SHP77 (cell line): ENCODE measurements around the gene KCTD10.
"Not testable (repeated sequence)": the region's sequence is repeated elsewhere in the genome, so short reads cannot be mapped to it uniquely, and the experiment has no call there.

Source experiments
- DNase-seq, 2 experiments: peaks; one replicate each; lab custom pipeline; 2025; lab: John Stamatoyannopoulos, UW

KCTD10 gene

DNA sequence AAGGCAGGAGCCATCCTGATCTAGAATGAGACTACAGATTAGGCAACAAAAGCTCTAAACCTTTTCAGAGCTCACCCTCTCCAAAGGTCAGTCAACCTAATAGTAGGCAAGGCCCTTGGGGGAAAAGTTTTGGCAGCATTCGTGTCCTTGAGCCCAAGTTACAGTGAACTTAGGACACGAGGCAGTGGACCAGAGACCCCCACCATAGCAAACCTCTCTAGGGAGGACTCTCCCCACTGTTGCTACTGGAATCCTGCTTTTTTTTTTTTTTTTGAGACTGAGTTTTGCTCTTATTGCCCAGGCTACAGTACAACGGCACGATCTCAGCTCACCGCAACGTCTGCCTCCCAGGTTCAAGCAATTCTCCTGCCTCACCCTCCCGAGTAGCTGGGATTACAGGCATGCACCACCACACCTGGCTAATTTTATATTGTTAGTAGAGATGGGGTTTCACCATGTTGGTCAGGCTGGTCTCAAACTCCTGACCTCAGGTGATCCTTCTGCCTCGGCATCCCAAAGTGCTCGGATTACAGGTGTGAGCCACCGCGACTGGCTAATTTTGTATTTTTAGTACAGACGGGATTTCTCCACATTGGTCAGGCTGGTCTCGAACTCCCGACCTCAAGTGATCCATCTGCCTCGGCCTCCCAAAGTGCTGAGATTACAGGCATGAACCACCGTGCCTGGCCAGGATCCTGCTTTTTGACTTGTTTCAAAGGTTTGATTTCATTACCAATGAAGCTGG is 3.4 kb downstream of the KCTD10 start:
- DNase-seq = not testable (repeated sequence)

DNA sequence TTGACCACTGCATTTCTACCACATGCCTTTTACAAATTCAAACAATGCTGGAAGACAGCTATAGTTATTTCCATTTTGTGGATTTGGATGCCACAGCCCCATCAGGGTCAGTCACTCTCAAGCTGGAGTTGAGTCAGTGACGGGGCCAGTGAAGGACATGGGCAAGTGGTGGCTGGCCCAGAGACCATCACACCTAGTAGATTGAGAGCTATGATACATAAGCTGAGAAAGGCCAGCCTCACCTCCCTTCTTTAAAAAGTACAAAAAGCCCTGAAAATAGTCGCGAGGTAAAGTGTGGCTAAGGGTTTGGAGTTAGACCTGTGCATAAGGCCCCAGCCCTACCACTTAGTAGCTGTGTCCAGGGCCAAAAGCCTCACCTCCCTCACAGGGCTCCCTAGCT is 4.1 kb downstream of the KCTD10 start:
- DNase-seq = no peak

DNA sequence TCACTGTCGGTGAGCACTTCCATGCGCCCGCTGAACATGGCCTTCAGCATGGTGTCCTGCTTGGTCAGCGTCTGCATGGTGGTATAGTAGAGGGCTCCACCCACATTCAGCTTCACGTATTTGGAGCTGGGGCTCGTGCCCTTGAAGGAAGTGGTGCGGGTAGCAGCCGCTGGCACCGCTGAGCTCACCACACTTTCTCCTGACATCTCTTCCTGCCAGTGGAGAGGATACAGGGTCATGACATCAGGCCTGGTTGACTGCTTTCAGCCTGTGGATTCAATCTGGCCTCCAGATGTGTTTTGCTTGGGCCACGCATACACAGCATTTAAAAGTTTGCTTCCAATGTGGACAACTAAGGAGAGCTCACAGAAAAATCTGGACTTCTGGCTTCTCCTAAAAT is 7.6 kb downstream of the KCTD10 start:
- DNase-seq = no peak

DNA sequence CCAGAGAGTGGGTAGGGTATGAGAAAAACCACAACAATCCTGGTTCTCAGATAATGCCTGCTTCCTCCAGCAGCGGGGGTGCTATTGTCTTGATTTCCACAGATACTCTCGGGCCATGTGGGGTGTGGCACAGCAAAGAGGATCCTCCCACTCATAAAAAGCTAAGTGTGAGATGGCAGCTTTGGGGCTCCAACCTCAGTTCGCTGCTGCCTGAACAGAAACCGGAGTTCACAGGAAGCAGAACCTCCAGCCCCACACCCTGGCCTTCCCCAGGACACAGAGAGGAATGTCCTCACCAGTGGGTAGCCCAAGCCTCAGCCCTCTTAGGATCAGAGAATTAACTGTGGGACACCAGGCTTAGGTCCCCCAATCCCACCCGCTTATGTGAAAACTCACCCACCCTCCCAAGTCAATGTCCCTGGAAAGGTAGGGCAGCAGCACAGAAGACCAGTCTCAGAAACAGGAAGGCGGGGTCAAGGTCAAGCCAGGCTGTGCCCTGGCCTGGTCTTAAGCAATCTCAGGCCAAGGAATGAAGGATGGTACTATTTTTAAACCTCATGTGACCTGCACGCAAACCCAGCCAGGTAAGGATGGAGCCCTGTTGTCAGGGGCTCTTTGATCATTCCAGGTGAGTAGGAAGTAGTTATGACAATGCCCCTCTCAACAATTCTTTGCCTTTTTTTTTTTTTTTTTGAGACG is 9.0 kb downstream of the KCTD10 start:
- no peak for DNase-seq

DNA sequence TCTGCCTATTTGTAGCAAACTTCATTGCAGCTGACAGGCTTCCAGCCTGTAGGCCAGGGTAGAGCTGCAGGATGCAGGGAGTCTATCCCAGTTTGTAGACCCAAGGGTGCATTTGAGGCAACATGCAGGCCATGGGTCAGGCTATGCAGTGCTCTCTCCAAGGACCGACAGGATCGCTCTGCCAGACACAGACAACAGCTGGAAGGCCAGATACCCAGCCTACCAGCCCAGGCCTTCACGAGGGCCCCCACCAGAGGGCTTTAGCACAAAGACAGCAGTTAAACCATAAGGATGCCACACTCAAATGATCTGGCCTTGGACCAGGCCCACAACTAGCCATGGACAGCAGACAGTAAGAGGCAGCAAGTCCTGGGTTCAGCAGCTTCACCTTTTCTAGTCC is 10.3 kb downstream of the KCTD10 start:
- DNase-seq = no peak

DNA sequence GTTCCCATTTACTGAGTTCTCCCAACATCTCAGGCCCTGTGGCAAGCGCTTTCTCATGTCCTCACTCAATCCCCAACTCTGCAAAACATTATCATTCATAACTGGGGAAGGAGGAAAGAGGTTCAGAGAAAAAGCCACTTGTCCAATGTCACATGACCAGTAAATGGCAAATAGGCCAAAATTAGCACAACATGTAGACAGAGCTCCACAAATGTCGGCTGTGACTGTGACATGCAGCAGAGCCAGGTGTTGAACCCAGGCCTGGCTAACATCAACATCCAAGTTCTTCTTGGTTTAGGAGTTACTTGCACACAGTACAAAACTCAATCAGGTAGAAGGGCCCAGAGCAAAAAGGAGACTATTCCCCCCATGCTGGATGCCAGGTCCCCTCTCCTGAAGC is 10.8 kb downstream of the KCTD10 start:
- DNase-seq = no peak

DNA sequence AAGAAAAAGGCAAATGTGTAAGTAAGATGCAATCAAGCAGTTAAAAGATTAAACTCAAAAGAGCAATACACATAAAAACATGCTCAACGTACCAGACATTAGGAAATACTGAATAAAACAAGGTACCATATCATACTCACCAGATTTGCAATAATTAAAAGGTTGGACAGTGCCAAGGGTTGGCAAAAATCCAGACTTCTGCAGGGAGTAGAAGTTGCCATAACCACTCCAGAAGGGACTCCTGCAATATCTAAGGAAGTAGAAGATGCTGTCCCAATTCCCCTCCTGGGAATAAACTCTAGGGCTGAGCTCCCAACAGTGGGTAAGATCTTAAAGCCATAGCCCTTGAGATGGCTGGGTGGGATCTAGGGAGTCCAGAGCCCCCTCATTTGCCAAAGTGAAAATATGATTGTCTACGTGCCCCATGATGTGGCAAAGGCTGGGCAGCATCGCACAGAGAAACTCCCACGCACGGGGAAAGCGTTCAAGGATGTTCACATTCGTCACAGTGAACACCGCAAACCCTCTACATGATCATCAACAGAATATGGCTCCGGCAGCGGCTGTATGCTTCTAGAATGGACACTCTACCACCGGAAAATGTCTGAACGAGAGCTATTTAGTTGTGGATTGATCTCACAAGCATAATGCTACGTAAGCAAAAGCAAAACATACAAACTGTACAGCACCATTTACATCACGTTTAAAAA is 12.3 kb downstream of the KCTD10 start:
- no peak for DNase-seq

DNA sequence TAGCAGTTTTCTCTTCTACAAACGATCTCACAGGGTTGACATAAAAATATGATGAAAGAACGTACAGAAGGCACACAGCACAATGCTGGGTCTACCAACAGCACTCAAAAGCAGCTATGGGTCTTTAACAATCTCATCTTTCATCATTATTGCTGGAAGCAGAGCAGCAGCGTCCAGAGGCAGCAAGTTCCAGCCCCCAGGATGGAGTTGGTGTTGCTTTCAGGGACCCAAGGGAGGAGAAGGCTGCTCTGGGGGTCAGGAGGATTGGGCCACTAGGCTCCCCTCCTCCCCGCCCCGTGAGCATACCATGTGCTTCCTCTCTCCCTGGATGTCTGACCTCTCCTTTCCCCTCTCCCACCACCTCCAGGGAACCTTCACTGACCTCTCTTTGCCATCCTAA is 13.3 kb downstream of the KCTD10 start:
- no peak for DNase-seq

DNA sequence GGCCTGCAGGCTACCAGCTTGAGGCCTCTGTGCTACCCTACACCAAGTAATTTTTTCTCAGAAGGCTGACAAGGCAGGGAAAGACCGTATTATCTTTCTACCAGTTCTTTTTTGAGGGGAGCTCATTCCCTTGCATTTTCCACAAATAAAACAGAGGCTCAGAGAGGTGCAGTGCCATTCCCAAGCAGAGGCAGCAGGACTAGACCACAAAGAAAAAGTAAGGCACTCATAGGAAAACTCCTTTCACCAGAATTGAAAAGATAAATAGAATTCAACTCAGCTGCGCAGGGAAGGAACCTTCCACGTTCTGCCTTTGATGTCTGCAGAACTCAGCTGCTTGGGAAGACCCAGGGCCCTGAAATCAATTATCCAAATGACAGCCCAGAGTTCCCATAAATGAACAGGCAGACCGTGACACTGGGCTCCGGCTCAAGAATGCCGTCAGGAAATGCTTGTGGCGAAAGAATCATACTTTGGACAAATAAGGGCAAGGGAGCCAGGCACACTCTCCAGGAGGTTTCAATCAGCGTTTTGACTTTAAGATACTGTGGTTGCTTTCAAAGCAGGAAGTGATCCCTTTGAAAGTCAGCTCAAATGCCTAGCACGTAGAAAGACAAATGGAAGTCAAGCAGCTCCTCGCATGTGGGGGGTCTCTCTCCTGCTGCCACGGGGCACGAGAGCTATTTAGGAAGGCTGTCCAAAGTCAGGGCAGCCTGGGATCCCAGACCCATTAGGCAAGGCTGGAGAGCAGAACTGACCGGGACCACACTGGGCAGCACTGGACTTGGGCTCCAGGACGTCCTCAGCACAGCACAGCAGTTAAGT is 14.0 kb downstream of the KCTD10 start:
- DNase-seq = no peak

DNA sequence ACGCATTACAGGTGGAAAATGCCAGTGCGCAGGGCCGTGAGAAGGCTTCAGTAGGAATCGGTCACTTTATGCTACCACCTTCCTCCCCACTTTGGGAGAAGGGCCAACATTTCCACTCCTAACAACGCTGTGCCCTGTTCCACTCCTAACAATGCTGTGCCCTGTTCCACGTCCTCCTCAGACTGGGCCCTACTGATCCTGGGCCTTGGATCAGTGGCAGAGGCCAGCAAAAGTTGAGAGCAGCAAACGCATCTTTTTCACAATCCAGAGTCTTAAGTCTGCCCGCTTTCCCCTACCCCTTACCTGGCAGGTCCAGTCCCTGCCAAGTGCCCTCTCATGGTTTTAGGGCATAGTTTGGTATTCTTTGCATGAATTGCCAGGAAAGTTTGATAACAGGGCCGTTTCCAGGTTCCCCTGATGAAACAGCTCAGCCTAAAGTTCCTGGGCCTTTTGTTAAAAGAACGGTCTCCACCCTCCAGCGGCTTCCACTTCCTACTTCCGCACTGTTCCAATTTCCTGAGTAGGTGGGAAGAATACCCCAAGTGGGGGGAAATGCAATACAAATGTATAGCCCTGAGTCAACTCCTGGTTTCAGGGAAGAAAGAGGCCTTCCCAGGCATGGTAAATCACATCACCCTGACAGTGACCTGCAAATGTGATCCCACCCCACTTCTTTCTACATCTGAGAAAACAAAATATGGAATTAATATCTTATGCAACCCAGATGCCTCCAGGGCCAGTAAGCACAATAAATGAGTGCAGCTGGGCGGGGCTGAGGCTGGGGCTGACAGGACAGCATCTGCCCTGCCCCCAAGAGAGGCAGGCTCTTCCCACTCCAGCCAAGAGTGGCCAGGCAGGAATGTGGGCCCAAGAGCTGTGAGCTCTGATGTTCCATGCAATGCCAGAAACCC is 15.0 kb downstream of the KCTD10 start:
- no peak for DNase-seq

DNA sequence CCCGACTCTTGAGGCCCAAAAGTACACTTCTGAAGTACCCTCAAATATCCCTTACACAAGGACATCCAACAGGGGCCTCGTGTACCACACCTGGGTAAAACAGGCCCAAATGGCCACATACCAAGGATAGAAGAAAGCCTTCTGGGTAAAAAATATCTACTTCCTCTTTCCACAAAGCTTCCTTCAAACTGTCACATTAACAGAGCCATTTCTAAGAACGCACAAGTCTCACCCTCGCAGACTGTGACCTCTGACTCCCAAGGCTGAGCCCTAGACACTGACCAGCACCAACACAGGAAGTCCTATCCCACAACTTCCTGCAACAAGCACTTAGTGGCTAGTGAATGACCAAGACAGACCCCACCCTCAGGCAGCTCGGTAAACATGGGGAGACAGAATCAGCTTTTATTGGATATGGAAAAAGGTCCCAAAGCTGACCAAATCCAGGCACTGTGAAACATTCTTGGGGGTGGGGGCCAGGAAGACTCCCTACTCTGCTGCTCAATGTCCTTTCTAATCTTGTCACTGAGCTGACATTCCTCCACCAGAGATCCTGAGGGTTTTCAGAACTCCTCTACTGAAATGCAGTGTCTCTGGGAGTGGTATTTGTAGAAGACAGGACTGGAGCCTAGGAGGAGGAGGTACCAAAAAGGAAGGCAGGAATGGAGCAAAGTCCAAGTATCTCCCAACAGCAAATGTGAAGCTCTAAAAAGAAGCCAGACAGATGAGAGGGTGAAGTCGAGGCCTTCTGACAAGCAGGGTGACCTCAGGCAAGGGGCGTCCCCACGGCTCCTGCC is 15.9 kb downstream of the KCTD10 start:
- no peak for DNase-seq

DNA sequence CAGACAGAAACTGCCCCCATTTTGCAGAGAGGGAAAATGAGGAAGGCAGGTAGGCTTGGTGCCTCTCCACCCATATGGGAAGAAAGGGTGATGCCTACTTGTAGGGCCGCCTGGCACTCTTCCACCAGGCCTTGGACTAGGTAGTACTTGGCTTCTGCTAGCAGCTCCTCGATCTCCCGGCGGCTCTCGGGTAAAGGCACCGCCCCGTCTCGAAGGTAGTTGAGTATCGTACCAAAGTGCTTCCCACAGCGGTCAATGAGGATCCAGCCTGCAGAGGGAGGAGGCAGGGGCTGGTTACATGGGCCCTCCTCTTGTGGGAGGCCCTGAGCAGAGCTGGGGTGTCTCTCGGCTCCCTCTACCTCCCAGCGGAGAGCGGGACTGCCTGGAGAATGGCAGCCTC is 16.6 kb downstream of the KCTD10 start:
- no peak for DNase-seq

DNA sequence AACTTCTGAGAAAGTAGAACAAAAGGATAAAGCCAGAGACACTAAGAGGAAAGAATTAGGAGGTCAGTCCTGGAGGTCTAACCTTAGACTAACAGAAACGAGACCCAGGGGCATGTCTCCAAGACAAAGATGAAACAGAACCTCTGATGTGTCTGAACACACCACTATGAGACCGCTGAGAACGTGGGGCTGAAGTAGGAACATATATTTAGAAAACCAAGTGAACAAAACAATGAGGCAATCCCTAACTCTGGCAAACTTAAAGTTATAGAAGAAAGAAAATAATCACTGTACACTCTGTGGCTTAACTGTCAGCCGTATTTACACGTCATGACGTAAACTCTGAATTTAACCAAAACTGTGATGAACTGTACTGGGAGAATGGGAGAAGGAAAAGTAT is 17.9 kb downstream of the KCTD10 start:
- no peak for DNase-seq

DNA sequence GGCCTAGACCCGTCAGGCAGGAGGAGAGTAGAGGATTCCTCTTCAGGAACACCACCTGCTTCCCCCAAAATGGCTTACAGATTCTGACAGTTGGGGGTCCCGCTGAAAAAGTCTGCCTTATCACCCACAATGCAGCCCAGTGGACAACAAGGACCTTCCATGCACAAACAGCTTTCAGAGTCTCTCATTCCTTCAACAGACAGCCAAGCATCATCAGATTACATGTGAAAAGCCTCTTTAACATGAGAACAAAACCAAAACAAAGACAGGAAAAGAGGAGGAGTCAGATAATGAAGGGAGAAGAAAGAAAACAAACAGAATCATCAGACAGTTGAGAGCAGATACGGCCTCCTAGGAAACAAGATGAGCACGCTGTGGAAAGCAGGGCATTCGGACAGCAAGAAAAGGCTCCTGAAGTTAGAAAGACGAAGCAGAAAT is 18.3 kb downstream of the KCTD10 start:
- DNase-seq = no peak

DNA sequence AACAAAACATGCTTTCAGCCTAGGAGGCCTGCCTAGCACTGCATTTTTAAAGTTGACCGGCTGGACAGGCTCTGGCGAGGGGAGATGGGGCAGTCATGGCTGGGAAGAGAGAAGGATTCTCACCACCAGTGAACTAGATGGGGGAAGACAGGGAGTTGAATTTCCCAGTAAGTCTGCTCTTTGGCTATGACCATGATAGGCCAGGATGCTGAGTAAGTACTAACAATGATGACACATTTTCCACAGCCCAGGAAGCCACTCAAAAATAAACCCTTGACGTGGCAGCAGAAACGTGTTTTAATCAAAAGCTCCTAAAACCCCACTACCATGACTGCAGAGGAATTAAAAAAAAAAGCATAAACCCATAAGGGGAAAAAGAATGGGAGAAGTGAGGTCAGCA is 19.0 kb downstream of the KCTD10 start:
- no peak for DNase-seq

DNA sequence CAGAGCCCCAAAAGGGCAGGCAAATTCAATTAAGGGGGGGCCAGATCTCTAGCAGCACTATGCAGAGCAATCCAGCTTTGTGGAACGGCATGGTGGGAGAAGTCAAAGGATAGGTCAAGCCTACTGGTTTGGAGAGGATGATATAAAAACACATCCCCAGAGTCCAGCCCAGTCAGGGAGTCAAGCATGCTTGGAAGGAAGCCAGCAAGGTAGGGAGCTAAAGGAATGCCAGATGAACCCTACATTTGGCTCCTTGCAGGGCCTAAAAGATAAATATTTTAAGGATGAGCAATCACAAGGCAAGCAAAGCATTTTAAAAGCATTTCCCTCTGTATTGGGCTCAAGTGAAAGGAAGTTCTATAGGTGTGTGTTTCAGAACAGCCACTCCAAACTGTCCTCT is 21.4 kb downstream of the KCTD10 start:
- no peak for DNase-seq

DNA sequence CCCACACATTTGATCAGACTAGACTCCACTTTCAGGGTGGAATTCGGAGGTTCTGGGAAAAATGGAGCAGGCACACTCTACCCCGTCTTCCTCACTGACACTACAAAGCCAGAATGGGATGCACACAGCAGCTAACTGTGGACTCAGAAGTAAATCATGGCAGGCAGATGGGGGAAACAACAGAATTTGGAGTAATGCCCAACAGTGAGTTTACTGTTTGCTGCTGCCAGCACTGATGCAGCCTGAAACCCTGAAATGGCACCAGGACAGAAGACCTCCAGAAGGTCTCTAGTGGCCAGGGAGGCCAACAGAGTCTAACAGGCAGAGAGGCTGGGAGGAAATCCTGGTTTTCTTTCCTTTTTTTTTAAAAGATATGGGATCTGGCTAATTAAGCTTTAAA is 24.6 kb downstream of the KCTD10 start:
- no peak for DNase-seq

DNA sequence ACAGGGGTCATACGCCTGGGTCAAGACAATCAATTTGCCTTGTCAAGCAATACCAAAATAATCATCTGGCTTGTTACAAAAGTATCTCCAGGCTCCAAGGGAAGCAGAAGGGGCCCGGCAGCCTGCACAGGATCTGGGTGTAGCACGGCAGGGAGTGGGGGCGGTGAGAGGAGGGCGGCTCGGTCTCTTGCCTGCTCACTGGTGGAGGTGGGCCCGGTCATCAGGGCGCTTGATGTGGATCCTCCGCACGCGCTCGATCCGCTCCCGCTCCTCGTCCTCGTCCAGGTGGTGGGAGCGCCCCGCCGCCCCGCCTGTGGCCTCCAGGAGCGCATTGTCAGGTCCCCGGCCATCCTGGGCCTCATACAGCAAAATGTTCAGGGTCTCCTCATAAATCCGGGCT is 25.7 kb downstream of the KCTD10 start:
- DNase-seq = no peak

DNA sequence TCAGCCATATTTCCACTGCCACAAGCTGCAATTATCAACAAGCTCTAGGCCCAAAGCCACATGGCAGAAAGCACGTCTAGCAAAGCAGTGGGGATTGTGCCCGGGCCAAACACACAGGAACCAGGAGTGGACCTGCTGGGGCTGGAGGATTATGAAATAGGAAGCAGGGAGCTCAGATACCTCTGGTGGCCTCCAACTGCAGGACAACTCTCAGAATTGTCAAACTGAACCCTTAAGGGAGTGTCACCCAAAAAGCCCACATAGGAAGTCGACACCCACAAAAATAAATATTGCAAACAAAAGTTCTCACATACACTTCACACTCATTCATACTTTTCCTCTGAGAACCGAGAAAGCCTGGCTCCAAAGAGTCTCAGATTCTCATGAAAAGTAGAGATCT is 26.1 kb downstream of the KCTD10 start:
- DNase-seq = no peak

DNA sequence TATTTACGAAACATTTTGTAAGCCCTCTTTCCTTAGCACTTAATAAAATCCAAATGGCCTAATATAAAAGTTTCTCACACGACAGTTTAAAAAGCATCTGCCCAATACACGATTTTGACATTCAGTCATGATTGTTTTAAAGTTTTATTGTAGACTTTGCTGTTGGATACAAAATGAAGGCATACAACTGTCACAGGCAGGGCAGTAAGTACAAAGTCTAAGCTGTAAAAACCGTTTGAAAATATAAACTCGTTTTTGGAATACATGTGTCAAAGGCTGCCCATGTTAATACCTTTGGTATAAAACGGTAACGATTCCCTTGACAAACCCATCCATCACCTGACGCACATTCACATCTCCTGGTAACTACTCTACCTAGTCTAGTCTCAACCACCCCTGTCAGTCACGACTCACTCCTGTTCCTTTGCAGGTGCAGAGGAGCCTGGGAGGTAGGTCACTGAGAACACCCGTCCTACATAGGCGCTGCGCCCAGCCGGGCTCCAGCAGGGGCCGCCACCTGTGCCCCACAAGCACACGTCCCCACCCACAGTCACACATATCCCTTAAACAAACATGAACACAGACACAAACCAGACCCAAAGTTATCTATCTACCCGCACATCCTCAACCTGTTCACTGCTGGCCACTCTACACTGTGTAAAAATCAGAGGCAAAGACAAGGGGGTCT is 27.1 kb downstream of the KCTD10 start:
- DNase-seq = no peak
